ENCODE results near the gene HIBADH. TPM values are rescaled to one million over a fixed set of nuclear protein-coding genes. Genes with fewer than 3 reads are reported as not detected.
A peak's percentile ranks its signal among the peaks of the same experiment; 100 is the strongest.

HIBADH gene
- total and polyA plus RNA-seq, 2 donors (not counting 3 experiments of a cell fraction or from before 2014, with no cell fraction given), result 22.6 to 30.5 TPM

GRCh38 chr7:27608776-27609495 lies 53.7 kb downstream of the HIBADH start:
- peak; percentile 29 for DNase-seq (ENCODE audit: low read depth, low spot score)
- FAIRE-seq, result no peak
- BruUV-seq (replicated peaks), result no TSS peak
- Histone ChIP-seq H3K4me3 (replicated peaks in 1 of 3; ENCODE audit: insufficient read depth in 1 of 3, low read depth in 1 of 3, low read length in 3 of 3) (no peak overlapping the region), H3K79me2 (ENCODE audit: control insufficient read depth, insufficient read depth, low read length) (no peaks in the 10 kb centered on the region), H3K9me1 (replicated peaks; ENCODE audit: control insufficient read depth, extremely low read depth, insufficient read depth, low read length) (no peaks in the 10 kb centered on the region), H3K9ac (replicated peaks; ENCODE audit: extremely low read depth, insufficient read depth, low read length) (no peak overlapping the region), H3K36me3 (ENCODE audit: control insufficient read depth in 2 of 2, extremely low read depth in 1 of 2, insufficient read depth in 2 of 2, low read length in 2 of 2) (no peaks in the 10 kb centered on the region), H3K4me2 (ENCODE audit: insufficient read depth, low read length) (no peak overlapping the region), H3K27me3 (ENCODE audit: control insufficient read depth in 2 of 2, insufficient read depth in 2 of 2, low read length in 2 of 2) (no peaks in the 10 kb centered on the region), H3K27ac (ENCODE audit: insufficient read depth, low read depth, low read length) (no peak overlapping the region), H3K4me1 (ENCODE audit: control insufficient read depth, extremely low read depth, insufficient read depth, low read length) (peaks cover 25% of the 10 kb centered on the region), H2AFZ (ENCODE audit: low read depth, low read length) (no peak overlapping the region), H3K9me3 (replicated peaks; ENCODE audit: control insufficient read depth, insufficient read depth, low read length) (no peaks in the 10 kb centered on the region), H4K20me1 (replicated peaks; ENCODE audit: control insufficient read depth, extremely low read depth, insufficient read depth, low read length) (no peaks in the 10 kb centered on the region)
- POLR2A ChIA-PET, result no interaction called here
- TF ChIP-seq FOS (IDR thresholded peaks at IDR 0.05; ENCODE audit: borderline replicate concordance, insufficient read depth, low read length), result no peak
- no peak for TF ChIP-seq MYC (IDR thresholded peaks at IDR 0.05; ENCODE audit: low read depth, low read length)
- TF ChIP-seq POLR2A (IDR thresholded peaks at IDR 0.05; ENCODE audit: low read depth, low read length), result no peak
- no peak for TF ChIP-seq JUN (IDR thresholded peaks at IDR 0.05; ENCODE audit: borderline replicate concordance, insufficient read depth, insufficient read length, low read depth)
- no peak for TF ChIP-seq GATA2 (IDR thresholded peaks at IDR 0.05; ENCODE audit: insufficient read depth, insufficient read length, low read depth, low read length)
- TF ChIP-seq EZH2 (IDR thresholded peaks at IDR 0.05; ENCODE audit: borderline replicate concordance, low read depth, low read length, severe bottlenecking), result no peak
- no peak for TF ChIP-seq MAX (IDR thresholded peaks at IDR 0.05; ENCODE audit: insufficient read depth, insufficient read length)
- no peak for TF ChIP-seq POLR2AphosphoS5 (IDR thresholded peaks at IDR 0.05; ENCODE audit: insufficient read depth, low read depth, low read length)
- TF ChIP-seq CTCF (IDR thresholded peaks at IDR 0.05; ENCODE audit: extremely low read depth in 1 of 2, insufficient read depth in 1 of 2, low read depth in 1 of 2, low read length in 2 of 2), result no peak
- dilution Hi-C loops (cut with MboI; ENCODE audit: extremely low pct_ligation_motif_present, low sequenced_read_pairs), result no loop called here
- intact Hi-C loops (cut with micrococcal nuclease), result loop anchor here (5.0 to 10.0 kb wide), 3 partner anchors 68 to 1407 kb away; partner anchors contain the start of genes CBX3 and HNRNPA2B1
- CTCF ChIA-PET, result interaction anchor here (0.5 to 1.1 kb wide), 3 partner anchors 41 to 413 kb away, joined by 3 to 4 read pairs (median 3); no protein-coding TSS in a partner anchor

All from endothelial cell of umbilical vein (primary cell).